ENCODE data around the gene TYROBP. TPM values are rescaled to one million over a fixed set of nuclear protein-coding genes. Genes with fewer than 3 reads are reported as not detected.

Gene TYROBP
- total and polyA plus RNA-seq, 2 of the 8 experiments (the other 6 are each of a cell fraction or from before 2014, with no cell fraction given): 0.18 TPM; not detected in 1

GRCh38 chr19:35868172-35868822 lies 39.8 kb downstream of the TYROBP start, which contains the start of gene APLP1 (continued):
- TF ChIP-seq CHD7 (IDR thresholded peaks at IDR 0.05; ENCODE audit: insufficient replicate concordance, low read length) (no peak), KDM4A (IDR thresholded peaks at IDR 0.05; ENCODE audit: low read depth, low read length, severe bottlenecking) (peak; percentile 42), RBBP5 (IDR thresholded peaks at IDR 0.05; ENCODE audit: borderline replicate concordance, low read depth, low read length) (0 out of 2 replicates have a peak, but pooled peaks have one; percentile 14), SIN3A (conservative IDR thresholded peaks at IDR 0.05 in 1 of 2, IDR thresholded peaks at IDR 0.05 in 1 of 2; ENCODE audit: low read depth in 1 of 2, low read length in 2 of 2) (0 out of 4 replicates have a peak, but pooled peaks of 1 of the 2 experiments have one; percentile 17), PHF8 (conservative IDR thresholded peaks at IDR 0.05; ENCODE audit: low read depth, low read length) (no peak), HDAC2 (IDR thresholded peaks at IDR 0.05; ENCODE audit: borderline replicate concordance in 1 of 2, low read depth in 2 of 2, low read length in 2 of 2) (0 out of 4 replicates have a peak, but pooled peaks of 1 of the 2 experiments have one; percentile 22), SUZ12 (IDR thresholded peaks at IDR 0.05; ENCODE audit: low read length) (peak; percentile 42)

Measured in H1 (cell line).